Omental fat pad (tissue), 4 donors: ENCODE results near the gene METTL24. TPM values are rescaled to one million over a fixed set of nuclear protein-coding genes. Genes with fewer than 3 reads are reported as not detected.

Experiments
- ATAC-seq: fragments of 150-250 bp; one replicate; pipeline ENCODE4 v1.9.1; 2016; ENCODE audit warnings: mild to moderate bottlenecking, moderate library complexity; ENCODE audit not compliant: low FRiP score
- DNase-seq: peaks from one replicate; pipeline ENCODE4 v3.0.0-alpha.2; 2019; ENCODE audit warnings: low spot score
- total RNA-seq, 4 donors: library from RNA; depleted of rRNA; stranded (reverse); fragments of >200 nt; gene quantifications; one replicate each; pipeline ENCODE4 v1.1.0, GENCODE V29; 2016
- TF ChIP-seq, protein P1 (sequence below), 3 donors: fragments of 450-650 bp; IDR thresholded peaks; one replicate each; pipeline ENCODE4 v1.5.1; 2016 to 2017; ENCODE audit warnings: antibody characterized with exemption in 3 of 3, mild to moderate bottlenecking in 3 of 3, moderate library complexity in 2 of 3

The METTL24 gene
- total RNA-seq, 4 donors from 2014 or later, result 2.4 to 6.9 (median 2.7) TPM

DNA sequence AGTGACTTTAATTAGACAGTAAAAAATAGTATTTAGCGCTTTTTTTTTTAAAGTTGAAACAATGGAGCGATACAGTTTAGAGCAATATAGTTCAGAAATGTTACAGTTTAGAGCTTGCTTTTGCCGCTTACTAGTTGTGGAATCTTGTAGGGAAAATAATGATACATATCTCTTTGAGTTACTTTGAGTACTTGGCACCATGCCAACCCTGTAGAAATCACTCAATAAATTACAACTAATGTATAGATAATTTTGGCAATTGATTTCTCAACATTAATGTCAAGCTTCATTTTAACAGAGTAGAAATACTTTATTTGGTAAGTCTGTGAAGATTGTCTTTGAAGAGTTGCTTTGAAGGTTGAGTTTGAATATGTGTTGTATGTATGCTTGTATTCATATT, 150.5 kb downstream of the METTL24 start:
- ATAC-seq, result no peak
- no peak for DNase-seq
- TF ChIP-seq, protein P1, sequence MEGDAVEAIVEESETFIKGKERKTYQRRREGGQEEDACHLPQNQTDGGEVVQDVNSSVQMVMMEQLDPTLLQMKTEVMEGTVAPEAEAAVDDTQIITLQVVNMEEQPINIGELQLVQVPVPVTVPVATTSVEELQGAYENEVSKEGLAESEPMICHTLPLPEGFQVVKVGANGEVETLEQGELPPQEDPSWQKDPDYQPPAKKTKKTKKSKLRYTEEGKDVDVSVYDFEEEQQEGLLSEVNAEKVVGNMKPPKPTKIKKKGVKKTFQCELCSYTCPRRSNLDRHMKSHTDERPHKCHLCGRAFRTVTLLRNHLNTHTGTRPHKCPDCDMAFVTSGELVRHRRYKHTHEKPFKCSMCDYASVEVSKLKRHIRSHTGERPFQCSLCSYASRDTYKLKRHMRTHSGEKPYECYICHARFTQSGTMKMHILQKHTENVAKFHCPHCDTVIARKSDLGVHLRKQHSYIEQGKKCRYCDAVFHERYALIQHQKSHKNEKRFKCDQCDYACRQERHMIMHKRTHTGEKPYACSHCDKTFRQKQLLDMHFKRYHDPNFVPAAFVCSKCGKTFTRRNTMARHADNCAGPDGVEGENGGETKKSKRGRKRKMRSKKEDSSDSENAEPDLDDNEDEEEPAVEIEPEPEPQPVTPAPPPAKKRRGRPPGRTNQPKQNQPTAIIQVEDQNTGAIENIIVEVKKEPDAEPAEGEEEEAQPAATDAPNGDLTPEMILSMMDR (IDR thresholded peaks at IDR 0.05), result no peak

DNA sequence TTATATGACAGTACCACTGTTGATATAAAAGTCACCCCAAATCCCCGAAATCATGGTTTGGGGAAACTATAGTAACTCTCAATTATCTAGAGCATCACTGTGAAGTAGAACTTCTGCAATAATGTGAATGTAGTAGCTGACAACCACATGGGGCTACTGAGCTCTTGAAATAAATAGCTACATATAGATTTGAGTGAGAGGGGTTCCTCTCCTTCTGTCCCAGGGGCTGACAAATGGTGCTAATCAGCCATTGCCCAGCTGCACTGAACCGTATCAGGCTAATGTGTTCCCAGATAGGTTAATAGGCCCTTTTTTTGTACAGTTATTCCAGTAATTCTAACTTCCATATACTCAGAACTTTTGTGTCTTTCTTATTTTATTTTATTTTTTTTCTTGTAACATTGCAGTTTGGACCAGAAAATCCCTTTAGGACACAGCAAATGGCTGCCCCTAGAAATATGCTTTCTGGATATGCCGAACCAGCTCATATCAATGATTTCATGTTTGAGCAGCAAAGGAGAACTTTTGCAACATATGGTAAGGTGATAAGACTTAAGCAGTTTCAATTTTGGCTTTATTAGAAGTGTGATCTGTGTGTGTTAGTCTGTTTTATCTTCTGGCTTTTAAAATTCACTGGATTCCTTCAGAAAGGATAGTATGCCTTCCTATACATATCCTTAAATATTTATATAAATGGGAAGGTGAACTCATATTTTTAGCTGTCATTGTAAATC, 156.8 kb downstream of the METTL24 start:
- TF ChIP-seq, protein P1 (IDR thresholded peaks at IDR 0.05), result no peak
- DNase-seq (no peak), ATAC-seq (no peak)

DNA sequence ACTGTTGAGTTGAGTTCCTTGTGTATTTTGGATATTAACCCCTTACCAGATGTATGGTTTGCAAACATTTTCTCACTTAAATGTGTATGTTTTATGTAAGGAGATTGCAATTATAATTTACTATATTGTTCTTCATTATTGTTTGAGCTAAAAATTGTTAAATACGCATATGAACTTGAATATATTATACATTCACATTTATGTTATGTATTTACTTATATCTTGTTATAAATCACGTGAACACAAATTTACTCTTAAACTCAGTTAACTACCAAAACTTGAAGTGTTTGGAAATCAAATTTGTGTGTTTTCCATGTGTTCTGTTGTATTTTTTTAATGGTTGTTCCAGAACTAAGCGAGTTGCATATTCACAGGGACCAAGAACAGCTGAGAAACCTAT, 159.6 kb downstream of the METTL24 start:
- no peak for DNase-seq
- no peak for ATAC-seq
- TF ChIP-seq, protein P1 (IDR thresholded peaks at IDR 0.05), result no peak

DNA sequence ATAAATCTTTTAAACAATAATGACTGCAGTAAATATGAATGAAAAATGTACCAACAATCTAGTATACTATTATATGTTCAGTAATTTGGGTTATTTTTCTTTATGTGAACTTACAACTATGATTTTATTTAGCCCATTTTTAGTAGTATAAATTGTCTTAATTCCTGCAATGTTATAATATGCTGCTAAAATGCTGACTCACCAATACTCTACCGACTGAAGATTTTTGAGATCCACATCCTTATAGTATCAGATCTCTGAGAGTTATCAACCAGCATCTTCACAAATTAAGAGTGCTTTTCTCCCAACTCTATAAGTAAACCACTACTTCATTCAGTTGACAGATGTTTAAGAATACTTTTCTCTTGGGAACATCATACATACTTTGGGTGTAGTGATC, 161.3 kb downstream of the METTL24 start:
- ATAC-seq (no peak), DNase-seq (no peak)
- TF ChIP-seq, protein P1 (IDR thresholded peaks at IDR 0.05), result no peak

DNA sequence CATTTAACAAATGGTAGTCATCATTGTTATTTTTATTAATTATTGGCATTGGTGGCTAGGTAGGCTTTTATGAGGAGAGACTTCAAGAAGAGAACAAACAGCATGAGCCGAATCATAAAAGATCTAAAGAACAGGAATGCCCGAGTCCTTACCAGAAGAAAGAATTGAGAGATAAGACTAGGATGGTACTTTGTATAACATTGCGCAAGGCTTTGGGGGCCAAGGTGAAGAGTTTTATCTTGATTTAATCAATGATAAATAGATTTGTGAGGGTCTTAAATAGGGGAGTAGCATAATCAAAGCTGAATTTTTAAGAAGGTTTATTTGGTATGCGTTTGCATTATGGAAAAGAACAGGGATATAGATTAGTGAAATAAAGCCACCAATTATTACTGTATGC, 162.5 kb downstream of the METTL24 start:
- TF ChIP-seq, protein P1 (IDR thresholded peaks at IDR 0.05), result no peak
- ATAC-seq, result no peak
- no peak for DNase-seq

Other genes starting within 250 kb of the METTL24 start
- 10 to 100 TPM in 3 of 4 donors, 1 to 10 TPM in 1; 5.8 to 15.6 (median 12.2) TPM for gene WASF1, start 178.7 kb downstream of the METTL24 start, total RNA-seq
- 10 to 100 TPM; 16.0 to 19.5 (median 18.0) TPM for gene CDC40, start 177.9 kb downstream of the METTL24 start, total RNA-seq
- gene DDO, start 57.2 kb upstream of the METTL24 start, total RNA-seq, result 1 to 10 TPM; 2.4 to 7.6 (median 2.6) TPM
- 1 to 10 TPM in 1 of 4 donors, under 1 TPM in 2, not detected in 1; 0.82 to 4.2 (median 0.84) TPM for gene SLC22A16, start 118.3 kb upstream of the METTL24 start, total RNA-seq